ENCODE data around the gene RSKR.

The RSKR gene

GRCh38 chr17:28655160-28655559, 41.2 kb upstream of the RSKR start:
- no peak overlapping the region for H3K27ac ChIP-seq
- TF ChIP-seq CTCF (conservative IDR thresholded peaks at IDR 0.05), result no peak

DNA sequence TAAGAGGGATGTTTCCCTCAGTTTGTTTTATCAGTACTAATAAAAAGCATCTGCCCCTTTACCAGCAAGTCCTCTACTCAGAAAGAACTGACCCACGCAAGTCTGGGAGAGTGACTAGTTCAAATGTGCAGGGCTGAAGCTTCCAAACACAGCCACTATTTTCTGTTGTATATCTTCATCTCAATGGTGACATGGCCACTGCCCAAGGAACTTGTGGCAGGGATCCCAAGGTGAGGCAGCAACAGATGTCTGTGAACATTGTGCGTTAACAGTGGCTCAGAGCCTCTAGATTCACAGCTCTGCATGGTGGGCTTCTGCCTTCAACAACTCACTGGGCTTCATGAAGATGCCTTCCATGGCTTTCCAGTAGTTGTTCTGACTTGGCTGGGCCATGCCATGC, 34.7 kb upstream of the RSKR start:
- H3K27ac ChIP-seq, result no peak overlapping the region
- TF ChIP-seq CTCF (conservative IDR thresholded peaks at IDR 0.05), result no peak

DNA sequence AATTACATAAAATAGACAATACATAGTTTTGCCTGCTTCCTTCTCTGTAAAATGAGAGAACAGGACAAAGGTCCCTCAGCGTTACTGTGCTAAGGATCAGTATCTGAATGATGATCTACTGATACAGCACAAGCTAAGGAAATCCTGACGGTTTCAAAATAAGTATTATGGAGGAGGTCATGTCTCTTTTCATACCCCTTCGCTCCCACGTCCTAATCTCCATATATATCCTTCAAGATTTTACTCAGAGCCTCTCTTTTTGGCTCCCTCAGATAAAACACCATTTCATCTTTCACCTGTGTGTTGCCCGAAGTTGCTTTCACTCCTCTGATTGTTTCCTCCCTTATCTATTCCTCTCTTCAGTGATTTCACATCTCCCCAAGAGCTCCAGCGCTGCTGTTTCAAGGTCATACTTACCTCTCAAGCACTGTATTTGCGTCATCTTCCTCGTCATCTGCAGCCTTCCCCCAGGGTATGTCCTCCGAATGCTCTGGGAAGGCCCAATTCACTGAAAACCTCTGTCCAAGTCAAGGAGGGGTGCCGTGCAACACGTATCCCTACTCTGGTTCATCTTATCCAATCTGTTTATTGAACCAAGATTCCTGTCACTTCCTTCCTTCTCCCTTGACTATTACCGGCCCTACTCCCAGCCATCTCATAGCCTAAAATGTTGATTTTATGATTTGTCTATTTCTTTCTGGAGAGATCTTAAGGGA, 32.2 kb upstream of the RSKR start:
- TF ChIP-seq CTCF (conservative IDR thresholded peaks at IDR 0.05), result no peak
- H3K27ac ChIP-seq, result peak overlapping the region; percentile 93

DNA sequence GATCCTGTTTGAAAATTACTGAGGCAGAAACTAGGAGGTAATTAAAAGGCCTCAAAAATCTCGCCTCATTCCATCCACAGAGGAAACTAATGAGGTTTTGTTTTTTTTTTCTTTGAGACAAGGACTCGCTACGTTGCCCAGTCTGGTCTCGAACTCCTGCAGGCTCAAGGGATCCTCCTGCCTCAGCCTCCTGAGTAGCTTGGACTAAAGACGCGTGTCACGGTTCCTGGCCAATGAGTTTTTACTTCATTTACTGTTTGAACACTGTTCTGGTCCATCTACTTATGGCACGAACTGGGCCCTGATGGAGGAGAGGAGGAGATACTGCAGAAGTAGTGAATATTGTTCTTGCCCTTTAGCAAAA, 31.6 kb upstream of the RSKR start:
- no peak for TF ChIP-seq CTCF (conservative IDR thresholded peaks at IDR 0.05)
- H3K27ac ChIP-seq, result peak overlapping the region; percentile 93

- peak within 1 kb of the TSS; percentile 93 for H3K27ac ChIP-seq
- no peak for TF ChIP-seq CTCF (conservative IDR thresholded peaks at IDR 0.05)
These were observed 31.0 kb upstream of the RSKR start, which contains the start of gene BLTP2 for GRCh38 chr17:28644787-28645575. TSS of gene BLTP2 (minus strand) at chr17:28645158. CDS start at chr17:28645056, 102 bp downstream.

DNA sequence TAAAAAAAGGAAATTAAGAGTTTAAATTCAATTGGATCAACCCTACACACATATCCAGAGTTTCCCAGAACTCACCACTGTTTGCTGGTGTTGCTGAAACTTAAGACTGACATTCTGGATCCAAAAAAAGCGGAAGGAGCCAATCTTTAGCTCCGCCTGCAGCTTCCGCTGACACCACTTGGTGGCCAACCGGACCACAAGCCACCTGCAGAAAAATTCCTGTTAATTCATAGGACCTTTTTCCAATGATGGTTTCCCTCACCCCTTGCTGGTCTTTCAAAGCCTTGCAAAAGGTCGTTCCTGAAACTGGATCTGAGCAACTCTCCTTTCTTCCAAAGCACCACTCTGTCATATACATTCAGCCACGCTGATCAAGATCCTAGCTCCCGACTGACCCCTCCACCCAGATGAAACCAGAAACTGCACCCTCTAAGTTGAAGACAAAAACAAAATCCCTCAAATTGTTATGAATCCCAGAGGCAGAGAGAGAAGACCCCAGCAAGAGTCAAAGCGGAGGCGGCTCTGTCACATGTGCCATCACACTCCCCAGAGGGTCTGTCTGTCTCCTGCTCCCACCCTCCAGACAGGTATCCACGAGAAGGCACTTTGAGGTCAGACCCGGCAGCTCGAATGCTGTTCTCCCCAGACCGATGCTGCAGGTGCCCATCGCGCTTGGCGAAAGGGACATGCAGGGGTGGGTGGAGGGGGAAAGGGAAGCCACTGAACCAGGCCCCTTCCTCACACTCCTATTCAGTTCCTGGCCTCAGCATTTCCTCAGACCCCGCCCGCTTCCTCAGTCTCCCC, 30.2 kb upstream of the RSKR start:
- TF ChIP-seq CTCF (conservative IDR thresholded peaks at IDR 0.05), result peak; percentile 73
- peak overlapping the region; percentile 93 for H3K27ac ChIP-seq

DNA sequence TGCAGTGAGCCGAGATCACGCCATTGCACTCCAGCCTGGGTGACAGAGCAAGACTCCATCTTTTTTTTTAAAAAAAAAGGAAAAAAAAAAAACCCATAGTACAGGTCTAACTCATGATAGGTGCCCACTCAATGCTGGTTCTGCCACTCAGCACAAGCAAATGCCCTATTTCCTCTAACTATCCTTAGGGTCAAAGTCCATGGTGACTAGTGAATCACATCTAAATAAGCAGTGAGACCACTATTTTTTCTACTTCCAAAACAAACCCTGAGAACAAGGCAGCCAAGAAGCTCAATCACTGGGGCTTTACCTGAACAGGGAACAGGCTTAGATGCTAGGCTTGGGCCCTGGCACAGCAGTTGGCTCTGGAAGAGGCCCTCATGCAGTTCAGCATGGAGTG, 27.6 kb upstream of the RSKR start:
- no peak overlapping the region; the same call in 1 of the 2 replicates for H3K27ac ChIP-seq

More for the DNA sequence above, 27.6 kb upstream of the RSKR start:
- no peak for TF ChIP-seq CTCF (conservative IDR thresholded peaks at IDR 0.05)

All from VCaP (cell line).